Measurements from ENCODE around the gene MED8.

- no peak for TF ChIP-seq TCF12 (IDR thresholded peaks at IDR 0.05; ENCODE audit: low read depth)
- TF ChIP-seq REST (IDR thresholded peaks at IDR 0.05; ENCODE audit: low read depth), result no peak
- no peak for TF ChIP-seq FOXM1 (IDR thresholded peaks at IDR 0.05; ENCODE audit: borderline replicate concordance, low read depth)
Measured at GRCh38 chr1:43386676-43387075, 2.9 kb downstream of the MED8 start.

Data from Ishikawa (cell line).